ENCODE data around the gene FXYD6.
"Not testable (repeated sequence)": the region's sequence is repeated elsewhere in the genome, so short reads cannot be mapped to it uniquely, and the experiment has no call there.

The FXYD6 gene

GRCh38 chr11:117873828-117874125 lies 2.7 kb downstream of the FXYD6 start:
- Mint-ChIP-seq H3K4me3 (no peak overlapping the region), H3K27me3 (ENCODE audit: low read depth) (peaks cover 54% of the 10 kb centered on the region), H3K36me3 (ENCODE audit: low read depth) (no peaks in the 10 kb centered on the region)

GRCh38 chr11:117872975-117873827 lies 3.3 kb downstream of the FXYD6 start:
- Mint-ChIP-seq H3K36me3 (ENCODE audit: low read depth) (no peaks in the 10 kb centered on the region), H3K27ac (no peak overlapping the region), H3K9me3 (no peaks in the 10 kb centered on the region), H3K4me3 (no peak overlapping the region), H3K4me1 (ENCODE audit: low read depth) (peaks cover 20% of the 10 kb centered on the region), H3K27me3 (ENCODE audit: low read depth) (peaks cover 51% of the 10 kb centered on the region)
- no peak for DNase-seq (ENCODE audit: low spot score)

More at GRCh38 chr11:117873828-117874125, 2.7 kb downstream of the FXYD6 start:
- Mint-ChIP-seq H3K27ac (no peak overlapping the region), H3K4me1 (ENCODE audit: low read depth) (peaks cover 20% of the 10 kb centered on the region), H3K9me3 (no peaks in the 10 kb centered on the region)
- no peak for DNase-seq (ENCODE audit: low spot score)

- no peak for DNase-seq (ENCODE audit: low spot score)
- H3K4me1 Mint-ChIP-seq (ENCODE audit: low read depth): peaks cover 20% of the 10 kb centered on the region
- H3K27ac Mint-ChIP-seq: no peak overlapping the region
- no peaks in the 10 kb centered on the region for H3K9me3 Mint-ChIP-seq
- H3K4me3 Mint-ChIP-seq: no peak overlapping the region
- H3K36me3 Mint-ChIP-seq (ENCODE audit: low read depth): no peaks in the 10 kb centered on the region
- H3K27me3 Mint-ChIP-seq (ENCODE audit: low read depth): peaks cover 46% of the 10 kb centered on the region
Observed at GRCh38 chr11:117872420-117872961, 4.0 kb downstream of the FXYD6 start.

GRCh38 chr11:117871784-117872183 lies 4.7 kb downstream of the FXYD6 start:
- peaks cover 19% of the 10 kb centered on the region for H3K4me1 Mint-ChIP-seq (ENCODE audit: low read depth)
- H3K9me3 Mint-ChIP-seq: no peaks in the 10 kb centered on the region
- no peak overlapping the region for H3K4me3 Mint-ChIP-seq

GRCh38 chr11:117871160-117871559 lies 5.3 kb downstream of the FXYD6 start:
- Mint-ChIP-seq H3K27me3 (ENCODE audit: low read depth) (peaks cover 39% of the 10 kb centered on the region), H3K4me3 (no peak overlapping the region), H3K4me1 (ENCODE audit: low read depth) (peaks cover 17% of the 10 kb centered on the region), H3K9me3 (no peaks in the 10 kb centered on the region), H3K27ac (no peak overlapping the region), H3K36me3 (ENCODE audit: low read depth) (no peaks in the 10 kb centered on the region)
- no peak for DNase-seq (ENCODE audit: low spot score)

More at GRCh38 chr11:117871784-117872183, 4.7 kb downstream of the FXYD6 start:
- Mint-ChIP-seq H3K27ac (no peak overlapping the region), H3K36me3 (ENCODE audit: low read depth) (no peaks in the 10 kb centered on the region), H3K27me3 (ENCODE audit: low read depth) (peaks cover 42% of the 10 kb centered on the region)
- no peak for DNase-seq (ENCODE audit: low spot score)

GRCh38 chr11:117870103-117870952 lies 6.1 kb downstream of the FXYD6 start:
- Mint-ChIP-seq H3K36me3 (ENCODE audit: low read depth) (no peaks in the 10 kb centered on the region), H3K27ac (no peak overlapping the region), H3K4me3 (no peak overlapping the region), H3K4me1 (ENCODE audit: low read depth) (peaks cover 11% of the 10 kb centered on the region), H3K9me3 (no peaks in the 10 kb centered on the region), H3K27me3 (ENCODE audit: low read depth) (peaks cover 30% of the 10 kb centered on the region)
- DNase-seq (ENCODE audit: low spot score): no peak

- peaks cover 25% of the 10 kb centered on the region for H3K27me3 Mint-ChIP-seq (ENCODE audit: low read depth)
- no peaks in the 10 kb centered on the region for H3K36me3 Mint-ChIP-seq (ENCODE audit: low read depth)
- no peaks in the 10 kb centered on the region for H3K9me3 Mint-ChIP-seq
- H3K4me1 Mint-ChIP-seq (ENCODE audit: low read depth): peaks cover 6% of the 10 kb centered on the region
- no peak overlapping the region for H3K4me3 Mint-ChIP-seq
- no peak overlapping the region for H3K27ac Mint-ChIP-seq
- DNase-seq (ENCODE audit: low spot score): no peak
Observed at GRCh38 chr11:117869604-117870003, 6.9 kb downstream of the FXYD6 start.

- Mint-ChIP-seq H3K36me3 (ENCODE audit: low read depth) (no peaks in the 10 kb centered on the region), H3K9me3 (no peaks in the 10 kb centered on the region), H3K4me1 (ENCODE audit: low read depth) (peaks cover 4% of the 10 kb centered on the region), H3K4me3 (no peak overlapping the region), H3K27ac (no peak overlapping the region), H3K27me3 (ENCODE audit: low read depth) (peaks cover 25% of the 10 kb centered on the region)
- no peak for DNase-seq (ENCODE audit: low spot score)
Observed at GRCh38 chr11:117868815-117869561, 7.5 kb downstream of the FXYD6 start.

GRCh38 chr11:117868088-117868487 lies 8.4 kb downstream of the FXYD6 start:
- no peak for DNase-seq (ENCODE audit: low spot score)
- H3K27ac Mint-ChIP-seq: no peak overlapping the region
- H3K9me3 Mint-ChIP-seq: no peaks in the 10 kb centered on the region
- H3K36me3 Mint-ChIP-seq (ENCODE audit: low read depth): no peaks in the 10 kb centered on the region
- peaks cover 3% of the 10 kb centered on the region for H3K4me1 Mint-ChIP-seq (ENCODE audit: low read depth)
- no peak overlapping the region for H3K4me3 Mint-ChIP-seq
- H3K27me3 Mint-ChIP-seq (ENCODE audit: low read depth): peaks cover 22% of the 10 kb centered on the region

- Mint-ChIP-seq H3K27ac (no peak overlapping the region), H3K4me1 (ENCODE audit: low read depth) (peaks cover 3% of the 10 kb centered on the region), H3K36me3 (ENCODE audit: low read depth) (no peaks in the 10 kb centered on the region), H3K27me3 (ENCODE audit: low read depth) (peaks cover 16% of the 10 kb centered on the region), H3K9me3 (no peaks in the 10 kb centered on the region), H3K4me3 (no peak overlapping the region)
- DNase-seq (ENCODE audit: low spot score): no peak
Observed at GRCh38 chr11:117866526-117866925, 9.9 kb downstream of the FXYD6 start.

GRCh38 chr11:117865546-117865945 lies 10.9 kb downstream of the FXYD6 start:
- not testable (repeated sequence) for DNase-seq (ENCODE audit: low spot score); H3K36me3 Mint-ChIP-seq (ENCODE audit: low read depth); H3K4me3 Mint-ChIP-seq; H3K9me3 Mint-ChIP-seq; H3K27ac Mint-ChIP-seq; H3K4me1 Mint-ChIP-seq (ENCODE audit: low read depth)
- peaks cover 16% of the 10 kb centered on the region for H3K27me3 Mint-ChIP-seq (ENCODE audit: low read depth)

- H3K4me1 Mint-ChIP-seq (ENCODE audit: low read depth): peaks cover 3% of the 10 kb centered on the region
- peaks cover 15% of the 10 kb centered on the region for H3K27me3 Mint-ChIP-seq (ENCODE audit: low read depth)
- no peak for DNase-seq (ENCODE audit: low spot score)
- H3K9me3 Mint-ChIP-seq: no peaks in the 10 kb centered on the region
- no peaks in the 10 kb centered on the region for H3K36me3 Mint-ChIP-seq (ENCODE audit: low read depth)
- no peak overlapping the region for H3K4me3 Mint-ChIP-seq
- H3K27ac Mint-ChIP-seq: no peak overlapping the region
Observed at GRCh38 chr11:117863383-117863782, 13.1 kb downstream of the FXYD6 start.

GRCh38 chr11:117862753-117863152 lies 13.7 kb downstream of the FXYD6 start:
- Mint-ChIP-seq H3K27ac (no peak overlapping the region), H3K27me3 (ENCODE audit: low read depth) (peaks cover 12% of the 10 kb centered on the region), H3K36me3 (ENCODE audit: low read depth) (no peaks in the 10 kb centered on the region), H3K4me1 (ENCODE audit: low read depth) (peaks cover 3% of the 10 kb centered on the region), H3K9me3 (no peaks in the 10 kb centered on the region), H3K4me3 (no peak overlapping the region)
- no peak for DNase-seq (ENCODE audit: low spot score)
